Activated CD4-positive, alpha-beta T cell treated with anti-CD3 and anti-CD28 coated beads, Interleukin-2, amount 50 U/mL, for 4 hours (primary cell): Measurements from ENCODE around the gene DCTN1.

Experiments used
- DNase-seq, 2 experiments: peaks; one replicate each; pipeline ENCODE4 v3.0.0-alpha.2; 2020

The DCTN1 gene

DNA sequence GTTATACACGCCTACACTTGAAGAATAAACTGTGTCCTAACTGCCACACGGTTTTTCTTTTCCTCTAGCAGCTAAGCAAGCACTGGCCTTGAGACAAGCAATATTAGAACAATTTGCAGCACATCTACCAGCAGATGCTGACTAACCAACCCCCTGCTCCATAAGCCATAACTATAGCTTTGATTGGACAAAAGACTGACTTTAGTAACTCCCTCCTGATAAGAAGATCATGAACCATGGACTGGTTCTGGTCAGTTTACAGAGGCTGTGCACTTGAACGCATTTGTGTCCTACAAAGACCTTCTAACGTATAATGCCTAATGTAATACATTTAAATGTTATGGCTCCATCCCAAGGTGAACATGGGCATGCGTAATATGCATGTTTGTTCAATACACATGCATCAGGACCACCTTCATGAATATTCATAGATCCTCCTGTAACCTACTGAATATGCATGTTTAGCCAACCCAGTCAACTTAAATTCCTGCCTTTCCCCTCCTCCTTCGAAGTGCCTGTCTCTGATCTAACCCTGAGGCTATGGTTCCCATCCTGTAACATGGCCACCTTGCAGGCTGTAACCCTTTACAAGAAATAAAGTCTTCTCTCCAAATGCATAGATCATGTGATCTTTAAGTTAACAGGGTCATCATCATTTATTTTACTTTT, 63.4 kb downstream of the DCTN1 start:
- DNase-seq, result no peak

DNA sequence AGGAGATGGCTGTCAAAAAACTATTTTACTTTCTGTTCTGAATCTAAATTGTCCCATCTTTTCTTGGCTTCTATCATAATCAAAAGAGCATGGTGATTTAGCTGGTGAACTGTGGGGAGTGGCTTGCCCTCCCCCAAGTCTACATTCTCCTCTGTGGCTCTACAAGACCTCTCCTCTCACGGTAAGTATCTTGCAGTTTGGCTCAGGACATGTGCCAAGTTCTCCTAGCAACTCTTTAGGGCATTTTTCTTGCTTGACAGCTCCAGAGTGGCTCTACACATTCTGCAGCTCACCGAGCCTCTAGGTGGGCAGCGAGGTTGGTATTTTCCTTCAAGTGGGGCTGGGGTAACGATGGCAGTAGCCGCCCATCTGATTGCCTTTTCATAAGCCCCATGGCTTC, 66.0 kb downstream of the DCTN1 start:
- no peak for DNase-seq

DNA sequence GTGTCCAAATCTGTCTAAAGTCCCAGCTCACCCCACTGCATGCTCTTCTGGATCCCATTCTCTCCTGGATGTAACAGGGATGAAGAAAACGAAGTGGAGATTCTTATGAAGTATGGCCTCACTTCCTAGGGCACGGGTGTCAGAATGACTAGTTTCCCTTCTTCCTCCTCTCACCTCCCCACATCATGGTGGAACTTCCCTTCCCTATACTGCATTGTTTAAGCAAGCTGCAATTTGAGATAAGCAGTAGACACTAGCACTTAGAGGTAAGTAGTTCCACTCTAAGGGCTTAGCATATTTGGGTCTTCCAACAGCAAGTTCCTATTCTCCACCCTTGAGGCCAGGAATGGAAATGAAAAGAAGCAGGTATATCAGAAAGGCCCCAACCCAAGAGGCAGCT, 66.6 kb downstream of the DCTN1 start:
- no peak for DNase-seq

DNA sequence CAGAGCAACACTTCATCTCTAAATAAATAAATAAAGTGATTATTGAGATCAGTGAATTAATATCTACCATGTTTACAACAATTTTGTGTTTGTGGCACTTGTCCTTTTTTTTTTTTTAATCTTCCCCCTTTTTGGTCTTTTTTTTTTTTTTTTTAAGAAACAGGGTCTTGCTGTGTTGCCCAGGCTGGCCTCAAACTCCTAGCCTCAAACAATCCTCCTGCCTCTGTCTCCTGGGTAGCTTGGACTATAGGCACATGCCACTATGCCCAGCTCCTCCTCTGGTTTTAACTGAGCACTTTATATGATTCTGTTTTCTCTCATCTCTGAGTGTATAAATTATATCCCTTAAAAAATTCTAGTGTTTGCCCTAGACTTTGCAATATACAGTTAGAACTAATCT, 67.2 kb downstream of the DCTN1 start:
- DNase-seq, result no peak
